ENCODE measurements around the gene RECQL5. TPM values are rescaled to one million over a fixed set of nuclear protein-coding genes. Genes with fewer than 3 reads are reported as not detected.

Gene RECQL5
- total RNA-seq, 4 donors from 2014 or later = 25.1 to 129 (median 80.3) TPM

GRCh38 chr17:75694536-75694935, 27.6 kb upstream of the RECQL5 start:
- Histone ChIP-seq H3K36me3 (no peaks in the 10 kb centered on the region), H3K4me1 (peaks cover 6 to 79% (median 51%) of the 10 kb centered on the region in 4 donors), H3K4me3 (no peak overlapping the region), H3K9me3 (no peaks in the 10 kb centered on the region), H3K27ac (peak overlapping the region; percentile 87 to 91 (median 88)), H3K27me3 (no peaks in the 10 kb centered on the region)
- no peak for DNase-seq
- in situ Hi-C loops (cut with MboI; ENCODE audit: low pct_ligation_motif_present in 1 of 4, low pct_unique_long_range_greater_than_20kb in 1 of 4, low sequenced_read_pairs in 3 of 4) = no loop called here
- intact Hi-C loops (cut with DNase I; ENCODE audit: low total_unique reads) = loop anchor here (5.0 kb wide), 1 partner anchor 402 kb away; no protein-coding TSS in a partner anchor
- 56 to 77% methylated on average over 2 to 14 of the region's 14 CpGs for WGBS, 2 donors (ENCODE audit: low coverage in 1 of 2)
- TF ChIP-seq EP300 (IDR thresholded peaks at IDR 0.05; ENCODE audit: low read depth) (no peak), POLR2AphosphoS5 (IDR thresholded peaks at IDR 0.05) (no peak), POLR2A (IDR thresholded peaks at IDR 0.05) (no peak), CTCF (IDR thresholded peaks at IDR 0.05) (no peak)

- in situ Hi-C loops (cut with MboI; ENCODE audit: low pct_ligation_motif_present in 1 of 4, low pct_unique_long_range_greater_than_20kb in 1 of 4, low sequenced_read_pairs in 3 of 4) = no loop called here
- 75% methylated on average over 19 of the region's 19 CpGs; no CpG with 5 or more reads in 1 of the 2 donors for WGBS, 2 donors (ENCODE audit: low coverage in 1 of 2)
- H3K36me3 ChIP-seq = no peaks in the 10 kb centered on the region
- peak; percentile 63 for DNase-seq
- H3K4me3 ChIP-seq = no peak overlapping the region
- H3K9me3 ChIP-seq = no peaks in the 10 kb centered on the region
- intact Hi-C loops (cut with DNase I; ENCODE audit: low total_unique reads) = loop anchor here (5.0 kb wide), 1 partner anchor 401 kb away; no protein-coding TSS in a partner anchor
- H3K27me3 ChIP-seq = no peaks in the 10 kb centered on the region
- H3K27ac ChIP-seq = peak overlapping the region; percentile 87 to 91 (median 88)
- TF ChIP-seq CTCF (IDR thresholded peaks at IDR 0.05) = no peak
- peak in 2 of 3 donors; percentile 7 to 31 for TF ChIP-seq POLR2AphosphoS5 (IDR thresholded peaks at IDR 0.05)
- peaks cover 6 to 79% (median 47%) of the 10 kb centered on the region in 4 donors for H3K4me1 ChIP-seq
These were observed 26.8 kb upstream of the RECQL5 start for GRCh38 chr17:75693500-75694481.

GRCh38 chr17:75692976-75693375, 26.0 kb upstream of the RECQL5 start:
- DNase-seq = no peak
- no peak overlapping the region for H3K4me3 ChIP-seq
- no peaks in the 10 kb centered on the region for H3K9me3 ChIP-seq
- intact Hi-C loops (cut with DNase I; ENCODE audit: low total_unique reads) = loop anchor here (5.0 kb wide), 1 partner anchor 401 kb away; no protein-coding TSS in a partner anchor
- no peaks in the 10 kb centered on the region for H3K36me3 ChIP-seq
- H3K27ac ChIP-seq = peak overlapping the region; percentile 58 to 91 (median 88)
- TF ChIP-seq CTCF (IDR thresholded peaks at IDR 0.05) (no peak), POLR2A (IDR thresholded peaks at IDR 0.05) (no peak), EP300 (IDR thresholded peaks at IDR 0.05; ENCODE audit: low read depth) (no peak), POLR2AphosphoS5 (IDR thresholded peaks at IDR 0.05) (no peak)
- WGBS, 2 donors (ENCODE audit: low coverage in 1 of 2) = 84% methylated on average over 13 of the region's 13 CpGs; no CpG with 5 or more reads in 1 of the 2 donors
- no peaks in the 10 kb centered on the region for H3K27me3 ChIP-seq
- in situ Hi-C loops (cut with MboI; ENCODE audit: low pct_ligation_motif_present in 1 of 4, low pct_unique_long_range_greater_than_20kb in 1 of 4, low sequenced_read_pairs in 3 of 4) = no loop called here
- H3K4me1 ChIP-seq = peaks cover 6 to 81% (median 40%) of the 10 kb centered on the region in 4 donors
